Measurements from ENCODE around the gene IGSF9B.

- no peak for TF ChIP-seq TOX (CRISPR knock-in tag; IDR thresholded peaks at IDR 0.05; ENCODE audit: borderline replicate concordance)
- TF ChIP-seq RARB (CRISPR knock-in tag; IDR thresholded peaks at IDR 0.05): no peak
- TF ChIP-seq, protein P1, sequence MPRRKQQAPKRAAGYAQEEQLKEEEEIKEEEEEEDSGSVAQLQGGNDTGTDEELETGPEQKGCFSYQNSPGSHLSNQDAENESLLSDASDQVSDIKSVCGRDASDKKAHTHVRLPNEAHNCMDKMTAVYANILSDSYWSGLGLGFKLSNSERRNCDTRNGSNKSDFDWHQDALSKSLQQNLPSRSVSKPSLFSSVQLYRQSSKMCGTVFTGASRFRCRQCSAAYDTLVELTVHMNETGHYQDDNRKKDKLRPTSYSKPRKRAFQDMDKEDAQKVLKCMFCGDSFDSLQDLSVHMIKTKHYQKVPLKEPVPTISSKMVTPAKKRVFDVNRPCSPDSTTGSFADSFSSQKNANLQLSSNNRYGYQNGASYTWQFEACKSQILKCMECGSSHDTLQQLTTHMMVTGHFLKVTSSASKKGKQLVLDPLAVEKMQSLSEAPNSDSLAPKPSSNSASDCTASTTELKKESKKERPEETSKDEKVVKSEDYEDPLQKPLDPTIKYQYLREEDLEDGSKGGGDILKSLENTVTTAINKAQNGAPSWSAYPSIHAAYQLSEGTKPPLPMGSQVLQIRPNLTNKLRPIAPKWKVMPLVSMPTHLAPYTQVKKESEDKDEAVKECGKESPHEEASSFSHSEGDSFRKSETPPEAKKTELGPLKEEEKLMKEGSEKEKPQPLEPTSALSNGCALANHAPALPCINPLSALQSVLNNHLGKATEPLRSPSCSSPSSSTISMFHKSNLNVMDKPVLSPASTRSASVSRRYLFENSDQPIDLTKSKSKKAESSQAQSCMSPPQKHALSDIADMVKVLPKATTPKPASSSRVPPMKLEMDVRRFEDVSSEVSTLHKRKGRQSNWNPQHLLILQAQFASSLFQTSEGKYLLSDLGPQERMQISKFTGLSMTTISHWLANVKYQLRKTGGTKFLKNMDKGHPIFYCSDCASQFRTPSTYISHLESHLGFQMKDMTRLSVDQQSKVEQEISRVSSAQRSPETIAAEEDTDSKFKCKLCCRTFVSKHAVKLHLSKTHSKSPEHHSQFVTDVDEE (CRISPR knock-in tag; IDR thresholded peaks at IDR 0.05): no peak
- TF ChIP-seq PATZ1 (CRISPR knock-in tag; IDR thresholded peaks at IDR 0.05; ENCODE audit: borderline replicate concordance): no peak
Observed at GRCh38 chr11:133974836-133975487, 18.2 kb upstream of the IGSF9B start.
